8988T (cell line): ENCODE measurements around the gene UBTD2.

Experiments
- DNase-seq: peaks from one replicate; pipeline ENCODE4 v3.0.0; 2011

Gene UBTD2

GRCh38 chr5:172166030-172166826 lies 117.3 kb downstream of the UBTD2 start:
- no peak for DNase-seq

- no peak for DNase-seq
Measured at GRCh38 chr5:172165465-172165864, 118.1 kb downstream of the UBTD2 start.

- no peak for DNase-seq
Measured at GRCh38 chr5:172164769-172165212, 118.8 kb downstream of the UBTD2 start.

- no peak for DNase-seq
Measured at GRCh38 chr5:172163346-172163745, 120.2 kb downstream of the UBTD2 start.

- no peak for DNase-seq
Measured at GRCh38 chr5:172162987-172163343, 120.6 kb downstream of the UBTD2 start.

GRCh38 chr5:172162323-172162986 lies 121.1 kb downstream of the UBTD2 start:
- no peak for DNase-seq

GRCh38 chr5:172160506-172160905 lies 123.1 kb downstream of the UBTD2 start:
- no peak for DNase-seq
